Left ventricle myocardium inferior (tissue), 1 donor: ENCODE measurements around the gene PXDC1. TPM values are rescaled to one million over a fixed set of nuclear protein-coding genes. Genes with fewer than 3 reads are reported as not detected.

Source experiments
- DNase-seq: peaks from one replicate; pipeline ENCODE4 v3.0.0-alpha.2; 2020
- H3K27ac ChIP-seq: fragments of 200-600 bp; replicated peaks from 2 replicates; pipeline ENCODE4 v1.8.0; 2021
- H3K27me3 ChIP-seq: fragments of 200-600 bp; 2 replicates; pipeline ENCODE4 v1.8.0; 2021; ENCODE audit warnings: low read depth
- H3K36me3 ChIP-seq: fragments of 200-600 bp; 2 replicates; pipeline ENCODE4 v1.8.0; 2021
- H3K4me1 ChIP-seq: fragments of 200-600 bp; 2 replicates; pipeline ENCODE4 v1.8.0; 2021
- H3K4me3 ChIP-seq: fragments of 200-600 bp; 2 replicates; pipeline ENCODE4 v1.8.0; 2021; ENCODE audit warnings: mild to moderate bottlenecking, moderate library complexity
- H3K9me3 ChIP-seq: fragments of 200-600 bp; replicated peaks from 2 replicates; pipeline ENCODE4 v1.8.0; 2021
- CTCF ChIP-seq: fragments of 200-600 bp; IDR thresholded peaks from 2 replicates; pipeline ENCODE4 v1.8.0; 2021; ENCODE audit warnings: antibody characterized with exemption, mild to moderate bottlenecking, borderline replicate concordance
- intact Hi-C: fragments of 100-400 bp; cut with micrococcal nuclease; formaldehyde crosslinking; loops from one replicate; pipeline ENCODE4 v1.11.0; 2022
- total RNA-seq: library from RNA; stranded (reverse); fragmentation: NEBNext Ultra II Directional; extraction: Animal tissue kit (Norgen Biotek cat#: 25700); gene quantifications from one replicate; pipeline ENCODE4 v1.2.1, GENCODE V29; 2021
- donor health status: DM: no; HTN: yes; CAD: no; lungs with severe emphysema.

The PXDC1 gene
- total RNA-seq, 1 donor from 2014 or later, result 25.2 TPM

- no peak for TF ChIP-seq CTCF
- peaks cover 12% of the 10 kb centered on the region for H3K4me1 ChIP-seq
- intact Hi-C loops, result no loop called here
- H3K27me3 ChIP-seq, result no peaks in the 10 kb centered on the region
- H3K4me3 ChIP-seq, result no peak overlapping the region
- DNase-seq, result no peak
- no peak overlapping the region for H3K27ac ChIP-seq
- no peaks in the 10 kb centered on the region for H3K36me3 ChIP-seq
- H3K9me3 ChIP-seq, result no peaks in the 10 kb centered on the region
These were observed 40.2 kb upstream of the PXDC1 start for GRCh38 chr6:3791526-3792203.

GRCh38 chr6:3789896-3790558 lies 38.5 kb upstream of the PXDC1 start:
- H3K4me1 ChIP-seq, result no peaks in the 10 kb centered on the region
- H3K4me3 ChIP-seq, result no peak overlapping the region
- intact Hi-C loops, result no loop called here
- no peak overlapping the region for H3K27ac ChIP-seq
- H3K27me3 ChIP-seq, result no peaks in the 10 kb centered on the region
- no peak for DNase-seq
- no peaks in the 10 kb centered on the region for H3K36me3 ChIP-seq
- no peak for TF ChIP-seq CTCF
- H3K9me3 ChIP-seq, result no peaks in the 10 kb centered on the region

- TF ChIP-seq CTCF, result no peak
- Histone ChIP-seq H3K36me3 (no peaks in the 10 kb centered on the region), H3K9me3 (no peaks in the 10 kb centered on the region), H3K4me1 (no peaks in the 10 kb centered on the region), H3K4me3 (no peak overlapping the region), H3K27ac (no peak overlapping the region), H3K27me3 (no peaks in the 10 kb centered on the region)
- intact Hi-C loops, result no loop called here
- DNase-seq, result no peak
These were observed 37.7 kb upstream of the PXDC1 start for GRCh38 chr6:3789018-3789895.

GRCh38 chr6:3788408-3789017 lies 37.0 kb upstream of the PXDC1 start:
- DNase-seq, result no peak
- Histone ChIP-seq H3K27me3 (no peaks in the 10 kb centered on the region), H3K4me1 (no peaks in the 10 kb centered on the region), H3K27ac (no peak overlapping the region), H3K4me3 (no peak overlapping the region), H3K36me3 (no peaks in the 10 kb centered on the region), H3K9me3 (no peaks in the 10 kb centered on the region)
- TF ChIP-seq CTCF, result no peak
- intact Hi-C loops, result no loop called here

GRCh38 chr6:3786141-3786540 lies 34.6 kb upstream of the PXDC1 start:
- no peaks in the 10 kb centered on the region for H3K36me3 ChIP-seq
- no peak for DNase-seq
- H3K27me3 ChIP-seq, result no peaks in the 10 kb centered on the region
- H3K4me3 ChIP-seq, result no peak overlapping the region
- no peaks in the 10 kb centered on the region for H3K4me1 ChIP-seq
- intact Hi-C loops, result no loop called here
- no peak for TF ChIP-seq CTCF
- H3K27ac ChIP-seq, result no peak overlapping the region
- H3K9me3 ChIP-seq, result no peaks in the 10 kb centered on the region
